Measurements from ENCODE around the gene CEP170B.

DNA sequence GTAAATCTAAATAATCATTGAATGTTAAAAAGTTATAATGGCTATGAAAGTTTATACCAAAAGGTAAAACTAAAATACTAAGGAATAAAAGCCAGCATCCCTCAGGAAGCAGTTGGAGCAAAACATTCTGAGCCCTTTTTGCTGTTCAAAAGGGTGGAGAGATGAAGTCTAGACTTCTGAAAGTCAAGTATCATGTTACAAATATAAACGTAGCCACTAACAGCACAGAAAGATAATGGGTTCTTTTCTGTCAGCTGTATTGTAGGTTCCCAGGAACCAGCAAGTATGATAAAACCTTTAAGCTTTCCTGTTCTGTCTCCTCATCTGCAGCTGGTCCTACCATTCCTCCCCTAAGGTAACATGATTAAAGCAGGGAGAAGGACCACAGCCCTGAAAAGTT, 43.2 kb downstream of the CEP170B start:
- TF ChIP-seq, protein P1, sequence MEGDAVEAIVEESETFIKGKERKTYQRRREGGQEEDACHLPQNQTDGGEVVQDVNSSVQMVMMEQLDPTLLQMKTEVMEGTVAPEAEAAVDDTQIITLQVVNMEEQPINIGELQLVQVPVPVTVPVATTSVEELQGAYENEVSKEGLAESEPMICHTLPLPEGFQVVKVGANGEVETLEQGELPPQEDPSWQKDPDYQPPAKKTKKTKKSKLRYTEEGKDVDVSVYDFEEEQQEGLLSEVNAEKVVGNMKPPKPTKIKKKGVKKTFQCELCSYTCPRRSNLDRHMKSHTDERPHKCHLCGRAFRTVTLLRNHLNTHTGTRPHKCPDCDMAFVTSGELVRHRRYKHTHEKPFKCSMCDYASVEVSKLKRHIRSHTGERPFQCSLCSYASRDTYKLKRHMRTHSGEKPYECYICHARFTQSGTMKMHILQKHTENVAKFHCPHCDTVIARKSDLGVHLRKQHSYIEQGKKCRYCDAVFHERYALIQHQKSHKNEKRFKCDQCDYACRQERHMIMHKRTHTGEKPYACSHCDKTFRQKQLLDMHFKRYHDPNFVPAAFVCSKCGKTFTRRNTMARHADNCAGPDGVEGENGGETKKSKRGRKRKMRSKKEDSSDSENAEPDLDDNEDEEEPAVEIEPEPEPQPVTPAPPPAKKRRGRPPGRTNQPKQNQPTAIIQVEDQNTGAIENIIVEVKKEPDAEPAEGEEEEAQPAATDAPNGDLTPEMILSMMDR (IDR thresholded peaks at IDR 0.05), result no peak
- no peak for TF ChIP-seq EZH2 (IDR thresholded peaks at IDR 0.05; ENCODE audit: borderline replicate concordance, insufficient read depth, low read depth, low read length, poor library complexity, severe bottlenecking)
